ENCODE results near the gene ADCY7.

DNA sequence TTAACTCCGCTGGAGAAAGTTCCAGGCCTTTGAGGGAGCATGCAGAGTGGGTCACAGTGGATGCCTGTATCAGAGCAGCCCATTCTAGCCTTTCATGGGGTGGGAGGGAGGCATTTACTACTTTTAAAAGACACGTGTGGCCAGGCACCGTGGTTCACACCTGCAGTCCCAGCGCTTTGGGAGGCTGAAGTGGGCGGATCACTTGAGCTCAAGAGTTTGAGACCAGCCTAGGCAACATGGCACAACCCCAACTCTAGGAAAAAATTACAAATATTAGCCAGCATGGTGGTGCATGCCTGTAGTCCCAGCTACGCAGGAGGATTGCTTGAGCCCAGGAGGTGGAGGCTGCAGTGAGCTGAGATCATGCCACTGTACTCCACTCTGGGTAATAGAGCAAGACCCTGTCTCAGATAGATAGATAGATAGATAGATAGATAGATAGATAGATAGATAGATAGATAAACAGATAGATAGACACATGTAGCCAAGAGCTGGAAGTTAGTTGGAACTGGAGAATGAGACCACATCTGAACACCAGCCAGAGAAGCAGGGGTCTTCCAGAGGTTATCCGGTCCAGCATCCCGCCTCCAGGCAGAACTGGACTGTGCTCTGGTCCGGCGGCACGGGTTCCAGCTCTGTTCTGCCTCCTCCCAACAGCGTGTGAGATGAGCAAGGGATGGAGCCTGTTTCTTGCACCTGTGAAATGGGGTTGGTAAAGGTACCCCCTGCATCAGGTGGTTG is 3.6 kb downstream of the ADCY7 start:
- TF ChIP-seq POLR2A (IDR thresholded peaks at IDR 0.05), result no peak
- TF ChIP-seq, protein P1, sequence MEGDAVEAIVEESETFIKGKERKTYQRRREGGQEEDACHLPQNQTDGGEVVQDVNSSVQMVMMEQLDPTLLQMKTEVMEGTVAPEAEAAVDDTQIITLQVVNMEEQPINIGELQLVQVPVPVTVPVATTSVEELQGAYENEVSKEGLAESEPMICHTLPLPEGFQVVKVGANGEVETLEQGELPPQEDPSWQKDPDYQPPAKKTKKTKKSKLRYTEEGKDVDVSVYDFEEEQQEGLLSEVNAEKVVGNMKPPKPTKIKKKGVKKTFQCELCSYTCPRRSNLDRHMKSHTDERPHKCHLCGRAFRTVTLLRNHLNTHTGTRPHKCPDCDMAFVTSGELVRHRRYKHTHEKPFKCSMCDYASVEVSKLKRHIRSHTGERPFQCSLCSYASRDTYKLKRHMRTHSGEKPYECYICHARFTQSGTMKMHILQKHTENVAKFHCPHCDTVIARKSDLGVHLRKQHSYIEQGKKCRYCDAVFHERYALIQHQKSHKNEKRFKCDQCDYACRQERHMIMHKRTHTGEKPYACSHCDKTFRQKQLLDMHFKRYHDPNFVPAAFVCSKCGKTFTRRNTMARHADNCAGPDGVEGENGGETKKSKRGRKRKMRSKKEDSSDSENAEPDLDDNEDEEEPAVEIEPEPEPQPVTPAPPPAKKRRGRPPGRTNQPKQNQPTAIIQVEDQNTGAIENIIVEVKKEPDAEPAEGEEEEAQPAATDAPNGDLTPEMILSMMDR (IDR thresholded peaks at IDR 0.05), result no peak
